Suppressor macrophage treated with lipopolysaccharide for 1 hour (primary cell): ENCODE data around the gene PDHA2.
"Not testable (repeated sequence)": the region's sequence is repeated elsewhere in the genome, so short reads cannot be mapped to it uniquely, and the experiment has no call there.

Experiments
- DNase-seq, 3 donors: peaks; one replicate each; pipeline ENCODE4 v3.0.0-alpha.2; 2020 to 2022

Gene PDHA2

DNA sequence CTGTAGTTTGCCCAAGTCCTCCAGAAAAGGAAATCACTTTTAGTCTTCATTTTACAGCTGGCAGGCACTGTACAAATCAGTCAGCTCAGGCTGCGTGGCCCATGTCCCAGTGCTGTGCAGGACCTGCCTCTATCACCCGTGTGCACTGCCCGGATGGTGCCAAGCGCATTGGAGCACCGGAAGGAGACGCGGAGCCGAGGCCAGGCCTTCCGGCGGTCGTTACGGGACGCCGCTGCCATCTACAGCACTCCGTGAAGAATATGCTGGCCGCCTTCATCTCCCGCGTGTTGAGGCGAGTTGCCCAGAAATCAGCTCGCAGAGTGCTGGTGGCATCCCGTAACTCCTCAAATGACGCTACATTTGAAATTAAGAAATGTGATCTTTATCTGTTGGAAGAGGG is at the start of gene PDHA2:
Gene PDHA2 (plus strand): TSS at position 203 of the 400 bp plus-strand sequence. CDS start 58 bp downstream, at position 261.
- no peak for DNase-seq

DNA sequence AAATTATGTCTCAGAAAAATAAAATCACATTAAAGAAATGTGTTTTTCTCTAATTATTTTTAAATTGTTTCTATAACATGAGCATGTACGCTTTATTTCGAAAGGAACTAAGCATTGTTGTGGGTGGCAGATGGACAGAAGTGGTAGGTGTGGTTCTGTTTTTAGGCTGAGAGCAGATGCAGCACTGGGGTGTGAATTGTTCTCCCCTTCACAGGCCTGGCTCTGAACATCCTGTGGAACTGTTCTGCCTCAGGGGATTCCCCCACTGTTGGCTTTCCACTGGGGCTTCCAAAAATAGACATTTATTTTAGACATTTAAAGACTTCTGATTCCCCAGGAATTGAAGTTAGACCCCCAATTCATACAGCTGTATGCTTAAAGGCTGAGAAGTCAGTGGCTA is 41.9 kb upstream of the PDHA2 start:
- no peak for DNase-seq

DNA sequence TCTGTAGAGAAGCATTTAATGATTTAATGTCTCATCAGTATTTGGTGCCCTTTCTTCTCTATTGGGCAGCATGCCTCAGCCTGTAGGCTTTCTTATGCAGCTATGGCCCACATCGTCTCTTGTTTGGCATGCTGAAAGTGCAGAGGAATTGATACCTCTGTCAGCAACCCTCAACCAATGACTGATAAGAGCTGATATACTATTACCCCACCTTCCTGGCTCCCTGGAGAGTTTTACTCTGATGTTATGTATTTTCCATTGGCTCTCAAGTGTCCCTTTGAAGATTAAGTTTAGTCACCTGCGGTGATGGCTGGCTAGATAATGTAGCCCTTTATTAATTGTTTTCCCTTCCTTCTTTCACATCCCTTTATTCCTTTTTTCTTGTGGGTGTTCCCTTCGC is 41.2 kb upstream of the PDHA2 start:
- DNase-seq = no peak

- no peak for DNase-seq
Observed at GRCh38 chr4:95821867-95822266, 18.0 kb upstream of the PDHA2 start.

DNA sequence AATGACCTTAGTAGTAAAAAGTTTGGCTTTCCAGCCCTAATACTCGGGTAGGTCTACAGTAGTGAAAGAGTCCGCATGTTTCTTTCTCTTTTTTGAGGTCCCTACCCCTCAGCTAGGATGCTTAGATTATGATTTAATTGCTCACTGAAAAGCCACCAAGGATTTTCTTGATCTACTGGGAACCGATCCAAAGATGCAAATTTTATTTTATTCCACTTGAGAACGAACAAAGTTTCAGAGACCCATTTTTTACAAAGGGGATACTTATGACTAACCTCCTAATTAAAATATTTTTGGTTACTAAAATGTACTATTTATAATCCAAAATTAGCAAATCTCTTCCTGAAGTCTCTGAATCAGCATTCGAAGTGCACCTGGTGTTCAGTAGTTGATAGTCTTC is 14.3 kb upstream of the PDHA2 start:
- no peak for DNase-seq

DNA sequence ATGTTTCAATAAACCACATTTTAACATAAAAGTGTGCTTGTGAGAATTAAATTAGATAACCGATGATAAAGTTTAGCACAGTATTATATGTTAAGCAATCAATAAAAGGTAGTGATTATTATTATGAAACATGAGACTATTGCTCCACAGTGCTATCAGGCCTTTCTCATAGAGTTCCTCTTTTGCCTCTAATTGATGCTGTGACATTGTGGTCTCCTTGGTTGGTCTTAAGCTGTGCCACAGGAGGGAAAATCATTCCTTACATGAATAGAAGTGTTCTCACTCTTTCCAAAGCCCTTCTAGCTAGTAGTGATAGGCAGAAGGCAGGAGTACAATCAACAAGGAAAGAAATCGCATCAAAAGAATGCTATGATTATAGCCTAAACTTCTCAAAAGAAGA is 9.2 kb upstream of the PDHA2 start:
- no peak for DNase-seq

- DNase-seq = no peak
Observed at GRCh38 chr4:95831166-95831565, 8.7 kb upstream of the PDHA2 start.

GRCh38 chr4:95833711-95834194 is 6.1 kb upstream of the PDHA2 start:
- no peak for DNase-seq

- peak in 2 of 3 donors; percentile 10 to 16 for DNase-seq
Observed at GRCh38 chr4:95835672-95836071, 4.2 kb upstream of the PDHA2 start.

DNA sequence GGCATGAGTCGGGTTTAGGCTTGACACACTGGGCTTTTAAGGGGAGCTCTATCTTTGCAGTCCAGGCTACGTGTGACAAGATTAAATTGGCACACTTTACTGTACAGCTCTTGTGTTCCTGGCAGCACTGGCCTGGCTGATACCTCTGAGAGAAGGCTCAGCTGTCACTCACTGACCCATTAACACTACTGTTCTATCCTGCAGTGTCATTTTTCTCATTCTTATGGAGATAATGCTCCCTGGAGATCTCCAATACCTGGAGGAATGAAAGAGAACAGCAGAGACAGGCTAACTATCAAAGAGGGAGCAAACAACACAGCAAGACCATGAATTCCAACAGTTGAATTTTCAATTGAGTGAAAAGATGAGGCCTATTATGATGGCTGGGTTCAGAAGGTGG is 1.7 kb upstream of the PDHA2 start:
- no peak for DNase-seq

- no peak for DNase-seq
Observed at GRCh38 chr4:95847908-95848460, 8.1 kb downstream of the PDHA2 start.

DNA sequence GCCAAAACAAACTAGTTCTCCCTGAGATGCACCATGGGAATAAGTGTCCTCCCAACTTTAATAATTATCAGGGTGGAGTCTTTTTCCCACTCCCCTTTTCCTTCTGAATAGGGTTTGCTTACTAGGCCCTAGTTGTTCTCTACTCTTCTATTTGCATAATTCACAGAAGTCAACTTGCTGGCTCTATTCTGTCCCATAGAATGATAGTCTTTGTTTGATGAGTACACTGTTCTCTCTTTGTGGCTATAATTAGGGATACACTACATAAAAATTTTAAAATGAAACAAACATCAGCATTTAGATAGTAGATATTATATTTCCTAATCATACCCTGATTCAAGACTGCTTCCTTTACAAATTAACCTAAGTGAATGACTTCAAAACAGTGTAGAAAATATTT is 10.3 kb downstream of the PDHA2 start:
- DNase-seq = no peak

GRCh38 chr4:95857761-95858160 is 17.9 kb downstream of the PDHA2 start:
- DNase-seq = no peak

GRCh38 chr4:95867919-95868318 is 28.0 kb downstream of the PDHA2 start:
- peak; percentile 0 to 23 (median 17) for DNase-seq

DNA sequence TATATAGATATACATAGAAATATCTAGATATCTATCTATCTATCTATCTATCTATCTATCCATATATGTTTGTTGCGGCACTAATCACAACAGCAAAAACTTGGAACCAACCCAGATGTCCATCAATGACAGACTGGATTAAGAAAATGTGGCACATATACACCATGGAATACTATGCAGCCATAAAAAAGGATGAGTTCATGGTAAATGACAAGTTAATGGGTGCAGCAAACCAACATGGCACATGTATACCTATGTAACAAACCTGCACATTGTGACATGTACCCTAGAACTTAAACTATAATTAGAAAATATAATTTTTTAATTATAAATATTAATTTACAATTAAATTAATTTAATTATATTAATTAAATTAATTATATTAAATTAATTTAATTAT is 29.5 kb downstream of the PDHA2 start:
- DNase-seq = not testable (repeated sequence)

- DNase-seq = no peak
Observed at GRCh38 chr4:95869961-95870500, 30.1 kb downstream of the PDHA2 start.

DNA sequence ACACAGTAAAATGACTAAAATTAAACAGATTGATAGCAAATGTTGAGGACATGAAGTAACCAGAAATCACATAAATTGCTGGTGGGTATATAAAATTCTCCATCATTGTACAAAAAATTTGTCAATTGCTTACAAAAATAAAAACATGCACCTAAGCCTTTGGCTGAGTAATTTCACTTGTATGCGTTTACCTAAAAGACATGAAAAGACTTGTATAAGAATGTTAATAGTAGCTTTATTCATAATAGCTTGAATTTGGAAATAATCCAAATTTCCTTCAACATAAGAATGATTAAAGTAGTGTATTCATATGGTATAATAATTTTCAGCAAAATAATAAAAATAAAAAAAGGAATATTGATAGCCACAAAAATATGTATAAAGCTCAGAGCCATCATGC is 37.7 kb downstream of the PDHA2 start:
- DNase-seq = no peak

- no peak for DNase-seq
Observed at GRCh38 chr4:95887551-95887950, 47.7 kb downstream of the PDHA2 start.

- no peak for DNase-seq
Observed at GRCh38 chr4:95889662-95890061, 49.8 kb downstream of the PDHA2 start.
